ENCODE data around the gene FCRL2.

FCRL2 gene, protein sequence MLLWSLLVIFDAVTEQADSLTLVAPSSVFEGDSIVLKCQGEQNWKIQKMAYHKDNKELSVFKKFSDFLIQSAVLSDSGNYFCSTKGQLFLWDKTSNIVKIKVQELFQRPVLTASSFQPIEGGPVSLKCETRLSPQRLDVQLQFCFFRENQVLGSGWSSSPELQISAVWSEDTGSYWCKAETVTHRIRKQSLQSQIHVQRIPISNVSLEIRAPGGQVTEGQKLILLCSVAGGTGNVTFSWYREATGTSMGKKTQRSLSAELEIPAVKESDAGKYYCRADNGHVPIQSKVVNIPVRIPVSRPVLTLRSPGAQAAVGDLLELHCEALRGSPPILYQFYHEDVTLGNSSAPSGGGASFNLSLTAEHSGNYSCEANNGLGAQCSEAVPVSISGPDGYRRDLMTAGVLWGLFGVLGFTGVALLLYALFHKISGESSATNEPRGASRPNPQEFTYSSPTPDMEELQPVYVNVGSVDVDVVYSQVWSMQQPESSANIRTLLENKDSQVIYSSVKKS

DNA sequence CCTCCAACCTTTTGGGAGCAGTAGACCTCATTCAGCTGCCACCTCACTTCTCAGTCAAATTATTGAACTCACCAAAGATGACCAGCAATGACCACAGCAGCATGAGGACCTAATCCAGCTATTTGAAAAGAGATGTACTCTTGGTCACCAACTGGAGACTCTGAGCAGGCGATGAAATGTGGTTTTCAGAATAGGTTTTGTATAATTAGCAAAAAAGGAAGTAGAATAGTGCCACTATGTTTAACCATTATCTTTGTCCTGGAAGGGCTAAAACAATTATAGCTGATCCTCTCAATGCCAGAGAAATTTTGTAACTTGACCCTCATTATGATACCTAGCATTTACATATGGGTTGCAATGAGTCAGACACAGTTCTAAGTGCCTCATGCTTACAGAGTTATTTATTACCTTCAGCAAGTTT lies at the start of gene FCRL2:
FCRL2 (minus strand) TSS at position 162 of the 421 bp plus-strand sequence; CDS start at position 103, 59 bp downstream.
- Histone ChIP-seq H3K4me3 (no peak within 1 kb of the TSS), H3K27ac (no peak within 1 kb of the TSS)
- TF ChIP-seq, protein P1, sequence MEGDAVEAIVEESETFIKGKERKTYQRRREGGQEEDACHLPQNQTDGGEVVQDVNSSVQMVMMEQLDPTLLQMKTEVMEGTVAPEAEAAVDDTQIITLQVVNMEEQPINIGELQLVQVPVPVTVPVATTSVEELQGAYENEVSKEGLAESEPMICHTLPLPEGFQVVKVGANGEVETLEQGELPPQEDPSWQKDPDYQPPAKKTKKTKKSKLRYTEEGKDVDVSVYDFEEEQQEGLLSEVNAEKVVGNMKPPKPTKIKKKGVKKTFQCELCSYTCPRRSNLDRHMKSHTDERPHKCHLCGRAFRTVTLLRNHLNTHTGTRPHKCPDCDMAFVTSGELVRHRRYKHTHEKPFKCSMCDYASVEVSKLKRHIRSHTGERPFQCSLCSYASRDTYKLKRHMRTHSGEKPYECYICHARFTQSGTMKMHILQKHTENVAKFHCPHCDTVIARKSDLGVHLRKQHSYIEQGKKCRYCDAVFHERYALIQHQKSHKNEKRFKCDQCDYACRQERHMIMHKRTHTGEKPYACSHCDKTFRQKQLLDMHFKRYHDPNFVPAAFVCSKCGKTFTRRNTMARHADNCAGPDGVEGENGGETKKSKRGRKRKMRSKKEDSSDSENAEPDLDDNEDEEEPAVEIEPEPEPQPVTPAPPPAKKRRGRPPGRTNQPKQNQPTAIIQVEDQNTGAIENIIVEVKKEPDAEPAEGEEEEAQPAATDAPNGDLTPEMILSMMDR (IDR thresholded peaks at IDR 0.05) = no peak
- no peak for DNase-seq (ENCODE audit: low spot score)

DNA sequence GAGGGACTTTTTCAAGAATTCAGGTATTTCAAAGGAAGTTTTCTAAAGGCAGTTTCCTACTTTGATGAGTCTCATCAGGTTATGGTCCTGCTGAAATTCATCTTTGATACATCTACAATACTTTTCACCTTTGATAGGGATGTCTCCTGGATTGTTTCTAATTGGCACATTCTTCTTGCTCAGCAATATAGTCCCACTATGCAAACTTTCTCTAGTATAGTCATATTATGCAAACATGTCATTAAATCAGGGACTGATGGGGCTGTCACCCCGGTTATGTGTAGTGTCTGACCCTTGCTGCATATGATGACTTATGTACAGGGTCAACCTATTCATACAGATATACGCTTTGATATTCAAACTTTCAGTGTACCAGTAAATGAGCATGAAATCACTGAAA lies 43.4 kb upstream of the FCRL2 start:
- no peak for DNase-seq (ENCODE audit: low spot score)
- Histone ChIP-seq H3K4me3 (no peak overlapping the region), H3K27ac (no peak overlapping the region)
- TF ChIP-seq, protein P1 (IDR thresholded peaks at IDR 0.05) = no peak

DNA sequence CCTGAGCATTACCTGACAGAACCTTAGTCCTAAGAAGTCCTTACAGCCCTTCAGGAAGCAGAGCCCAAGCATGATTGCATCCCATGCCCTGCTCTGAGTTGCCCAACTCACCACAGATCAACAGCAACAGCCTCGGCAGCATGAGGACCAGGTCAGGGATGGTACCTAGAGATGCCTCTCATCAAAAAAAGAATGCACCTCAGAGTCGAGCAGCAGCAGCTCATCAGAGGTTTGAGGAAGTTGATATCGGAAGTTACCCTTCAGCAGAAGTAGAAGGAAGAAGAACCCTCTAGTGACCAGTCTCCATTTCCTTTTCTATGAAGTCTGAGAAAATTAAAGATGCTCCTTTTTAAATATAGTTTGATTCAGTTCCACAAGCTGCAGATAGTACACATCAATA lies 43.0 kb upstream of the FCRL2 start, which contains the start of gene FCRL1:
FCRL1 (minus strand) TSS at position 225 of the 400 bp plus-strand sequence; CDS start at position 142, 83 bp downstream.
- TF ChIP-seq, protein P1 (IDR thresholded peaks at IDR 0.05) = no peak
- Histone ChIP-seq H3K4me3 (no peak within 1 kb of the TSS), H3K27ac (no peak within 1 kb of the TSS)
- DNase-seq (ENCODE audit: low spot score) = no peak

DNA sequence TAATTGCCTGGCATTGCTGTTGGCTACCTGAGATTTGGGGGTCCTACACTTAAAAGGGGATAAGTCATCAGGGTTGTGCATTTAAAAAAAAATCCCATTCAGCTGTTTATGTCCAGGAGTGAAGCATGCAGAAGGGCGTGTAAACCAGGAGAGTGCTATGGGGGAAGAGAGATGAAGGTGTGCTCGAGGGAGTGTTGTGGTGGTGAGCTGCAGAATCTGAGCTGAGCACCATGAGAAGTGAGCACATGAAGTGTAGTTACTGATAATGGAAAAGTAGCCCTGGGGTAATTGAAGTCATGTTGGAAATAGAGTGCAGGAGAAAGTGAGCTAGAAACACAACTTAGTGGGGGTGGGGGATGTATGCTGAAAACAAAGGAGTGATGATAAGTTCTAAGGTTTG lies 42.3 kb upstream of the FCRL2 start:
- Histone ChIP-seq H3K27ac (no peak overlapping the region), H3K4me3 (no peak overlapping the region)
- no peak for DNase-seq (ENCODE audit: low spot score)
- TF ChIP-seq, protein P1 (IDR thresholded peaks at IDR 0.05) = no peak

DNA sequence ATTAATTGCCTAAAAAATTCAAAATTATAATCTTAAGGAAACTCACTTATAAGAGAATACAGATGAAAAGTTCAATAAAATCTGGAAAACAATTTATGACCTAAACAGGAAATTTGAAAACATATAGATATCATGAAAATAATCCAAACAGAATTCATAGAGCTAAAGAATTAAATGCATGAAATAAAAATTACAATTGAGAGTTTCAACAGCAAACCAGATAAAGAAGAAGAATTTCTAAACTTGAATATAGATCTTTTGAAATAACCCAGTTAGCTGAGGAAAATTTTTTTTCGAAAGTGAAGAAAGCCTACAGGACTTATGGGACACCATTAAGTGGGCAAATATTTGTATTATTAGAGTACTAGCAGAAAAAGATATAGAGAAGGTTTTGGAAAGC lies 36.3 kb upstream of the FCRL2 start:
- Histone ChIP-seq H3K27ac (no peak overlapping the region), H3K4me3 (no peak overlapping the region)
- TF ChIP-seq, protein P1 (IDR thresholded peaks at IDR 0.05) = no peak
- DNase-seq (ENCODE audit: low spot score) = no peak

DNA sequence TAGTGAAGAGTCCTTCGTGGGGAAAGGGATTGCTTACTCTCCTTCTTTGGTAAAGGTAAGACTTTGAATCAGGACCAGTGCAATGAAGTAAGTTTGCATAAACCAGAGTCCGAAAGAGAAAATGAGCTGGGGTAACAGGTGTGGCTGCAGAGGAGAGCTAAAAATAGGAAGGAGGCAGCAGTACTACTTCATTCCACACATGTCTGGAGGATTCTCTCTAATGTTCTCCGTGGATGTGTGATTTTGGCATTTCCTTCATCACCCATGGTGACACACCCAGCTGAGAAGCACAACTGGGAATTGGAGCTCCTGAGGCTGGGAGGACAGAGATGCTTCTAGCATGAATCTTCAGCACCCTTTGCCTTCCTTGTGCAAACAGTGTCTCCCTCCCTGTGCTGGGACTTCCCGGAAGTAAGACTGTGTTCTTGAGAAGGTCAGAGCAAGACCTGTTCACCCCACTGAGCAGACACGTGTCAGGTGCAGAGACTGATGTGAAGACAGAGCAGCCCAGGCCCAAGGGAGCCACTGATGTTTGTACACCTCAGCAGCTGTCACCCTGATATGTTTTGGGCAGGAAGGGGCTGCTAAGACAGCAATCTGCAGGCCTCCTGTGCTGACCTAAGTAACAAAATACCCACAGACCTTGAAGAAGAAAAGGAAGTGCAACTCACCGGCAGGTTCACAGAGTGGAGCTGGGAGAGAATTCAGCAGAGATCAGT lies 29.7 kb upstream of the FCRL2 start:
- no peak overlapping the region for H3K27ac ChIP-seq
- no peak for DNase-seq (ENCODE audit: low spot score)
- TF ChIP-seq, protein P1 (IDR thresholded peaks at IDR 0.05) = no peak
- H3K4me3 ChIP-seq = no peak overlapping the region
